C4-2B (cell line): ENCODE results near the gene MAML1.
A peak's percentile ranks its signal among the peaks of the same experiment; 100 is the strongest.

Source experiments
- H3K27ac ChIP-seq: fragments of 450-650 bp; 2 replicates; pipeline ENCODE4 v1.5.1; 2017
- ZFX ChIP-seq: fragments of 450-650 bp; IDR thresholded peaks from 2 replicates; pipeline ENCODE4 v1.6.1; 2017
- TF ChIP-seq, protein P1 (sequence below): fragments of 450-650 bp; conservative IDR thresholded peaks from 2 replicates; pipeline ENCODE4 v1.5.1; 2017; ENCODE audit warnings: mild to moderate bottlenecking

MAML1 gene

DNA sequence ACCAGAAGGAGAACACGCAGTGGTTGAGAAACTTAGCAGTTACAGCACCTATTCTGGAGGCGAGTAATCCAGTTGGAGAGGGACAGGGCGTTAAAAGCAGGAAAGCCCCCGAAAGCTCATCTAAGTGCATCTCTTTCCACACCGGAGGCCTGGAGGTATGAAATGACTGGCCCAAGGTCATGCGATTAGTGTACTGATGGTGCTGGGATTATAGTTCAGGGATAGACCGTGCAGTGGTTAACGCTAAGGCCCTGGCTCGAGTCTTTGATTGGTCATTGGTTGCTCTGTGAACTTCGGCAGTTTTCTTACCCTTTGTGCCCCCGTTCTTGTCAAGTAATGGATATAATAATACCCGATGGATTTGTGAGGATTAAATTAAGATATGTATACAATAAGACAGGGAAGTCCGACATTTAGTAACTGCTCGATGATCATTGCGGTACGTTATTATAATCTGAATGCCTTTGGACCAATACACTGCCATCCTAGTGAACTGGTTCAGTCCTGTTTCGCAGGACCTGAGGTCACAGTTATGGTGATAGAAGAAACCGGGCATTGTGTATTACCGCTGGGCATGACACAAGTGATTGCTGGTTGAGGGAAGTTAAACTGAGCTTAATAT is 32.9 kb upstream of the MAML1 start:
- H3K27ac ChIP-seq = peak overlapping the region; percentile 99
- no peak for TF ChIP-seq ZFX
- TF ChIP-seq, protein P1, sequence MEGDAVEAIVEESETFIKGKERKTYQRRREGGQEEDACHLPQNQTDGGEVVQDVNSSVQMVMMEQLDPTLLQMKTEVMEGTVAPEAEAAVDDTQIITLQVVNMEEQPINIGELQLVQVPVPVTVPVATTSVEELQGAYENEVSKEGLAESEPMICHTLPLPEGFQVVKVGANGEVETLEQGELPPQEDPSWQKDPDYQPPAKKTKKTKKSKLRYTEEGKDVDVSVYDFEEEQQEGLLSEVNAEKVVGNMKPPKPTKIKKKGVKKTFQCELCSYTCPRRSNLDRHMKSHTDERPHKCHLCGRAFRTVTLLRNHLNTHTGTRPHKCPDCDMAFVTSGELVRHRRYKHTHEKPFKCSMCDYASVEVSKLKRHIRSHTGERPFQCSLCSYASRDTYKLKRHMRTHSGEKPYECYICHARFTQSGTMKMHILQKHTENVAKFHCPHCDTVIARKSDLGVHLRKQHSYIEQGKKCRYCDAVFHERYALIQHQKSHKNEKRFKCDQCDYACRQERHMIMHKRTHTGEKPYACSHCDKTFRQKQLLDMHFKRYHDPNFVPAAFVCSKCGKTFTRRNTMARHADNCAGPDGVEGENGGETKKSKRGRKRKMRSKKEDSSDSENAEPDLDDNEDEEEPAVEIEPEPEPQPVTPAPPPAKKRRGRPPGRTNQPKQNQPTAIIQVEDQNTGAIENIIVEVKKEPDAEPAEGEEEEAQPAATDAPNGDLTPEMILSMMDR = no peak

DNA sequence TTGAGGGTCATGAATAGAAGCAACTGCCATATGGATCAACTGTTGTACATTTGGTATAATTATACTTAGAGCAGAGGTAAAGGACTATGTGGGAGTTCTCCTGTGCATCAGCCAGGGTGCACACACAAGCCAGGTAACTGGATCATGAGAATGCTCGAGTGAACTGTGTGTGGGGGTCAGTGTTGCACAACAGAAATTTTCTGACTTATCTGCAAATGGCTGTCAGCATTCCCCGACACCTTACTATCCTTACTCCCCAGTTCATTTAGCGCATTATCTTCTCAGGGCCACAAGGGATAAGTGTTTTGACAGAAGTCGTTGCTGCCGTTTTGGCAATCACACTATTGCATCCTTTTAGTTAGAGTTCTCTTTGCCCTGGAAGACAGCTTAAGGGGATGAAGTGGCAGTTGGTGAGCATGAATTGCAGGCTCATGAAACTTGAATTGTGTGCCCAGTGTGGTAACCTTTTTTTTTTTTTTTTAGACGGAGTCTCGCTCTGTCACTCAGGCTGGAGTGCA is 32.2 kb upstream of the MAML1 start:
- TF ChIP-seq, protein P1 = no peak
- TF ChIP-seq ZFX = no peak
- peak overlapping the region; percentile 99; the same call in 1 of the 2 replicates for H3K27ac ChIP-seq

DNA sequence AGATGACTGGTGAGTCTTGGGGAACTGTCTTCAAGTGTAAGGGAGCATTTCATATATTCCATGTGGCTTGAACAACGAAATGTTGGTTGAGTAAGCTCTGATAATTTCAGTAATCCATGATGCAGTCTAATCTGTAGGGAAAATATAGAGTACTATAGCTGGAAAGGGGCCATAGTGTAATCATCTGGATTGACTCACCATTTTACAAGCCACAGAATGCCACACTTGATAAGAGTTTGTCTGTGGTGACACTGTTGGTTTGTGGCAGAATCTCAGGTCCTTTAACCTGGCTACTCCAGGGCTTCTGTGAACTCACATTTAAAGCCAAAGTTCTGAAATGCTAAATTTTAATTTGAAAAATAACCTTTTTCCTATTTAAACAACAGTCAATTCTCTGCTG is 16.3 kb upstream of the MAML1 start:
- no peak overlapping the region for H3K27ac ChIP-seq
- no peak for TF ChIP-seq ZFX
- TF ChIP-seq, protein P1 = no peak

DNA sequence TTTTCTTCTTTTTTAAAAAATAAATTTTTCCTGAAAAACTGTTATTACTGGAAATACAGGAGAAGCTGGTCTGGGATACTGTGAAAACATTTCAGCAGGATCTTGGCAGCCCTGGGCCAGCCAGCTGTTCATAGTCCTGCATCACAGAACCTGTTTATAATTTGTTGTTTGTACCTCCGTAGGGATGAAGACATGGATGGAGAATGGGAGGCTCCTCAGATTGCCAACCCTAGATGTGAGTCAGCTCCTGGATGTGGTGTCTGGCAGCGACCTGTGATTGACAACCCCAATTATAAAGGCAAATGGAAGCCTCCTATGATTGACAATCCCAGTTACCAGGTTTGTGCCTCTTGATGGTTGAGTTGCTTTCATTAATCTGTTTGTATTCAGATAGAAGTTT is 12.4 kb upstream of the MAML1 start:
- no peak overlapping the region for H3K27ac ChIP-seq
- no peak for TF ChIP-seq ZFX
- TF ChIP-seq, protein P1 = no peak

DNA sequence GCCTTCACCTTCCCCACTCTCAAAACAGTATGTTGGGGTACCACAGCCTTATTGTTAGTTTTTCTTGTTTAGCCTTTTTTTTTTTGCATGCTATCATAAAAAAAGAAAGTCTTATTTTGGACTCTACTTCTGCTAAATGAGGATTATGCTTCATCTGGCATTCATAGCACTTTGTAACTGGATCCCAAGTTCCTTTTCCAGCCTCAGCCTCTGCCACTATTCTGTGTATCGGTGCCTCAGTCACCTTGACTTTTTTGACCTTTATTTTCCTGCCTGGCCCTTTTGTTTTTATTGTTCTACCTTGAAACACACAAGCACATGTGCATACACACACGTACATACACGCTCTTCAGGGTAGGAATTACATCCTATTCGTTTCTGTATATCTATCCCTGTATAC is 8.5 kb upstream of the MAML1 start:
- H3K27ac ChIP-seq = no peak overlapping the region

DNA sequence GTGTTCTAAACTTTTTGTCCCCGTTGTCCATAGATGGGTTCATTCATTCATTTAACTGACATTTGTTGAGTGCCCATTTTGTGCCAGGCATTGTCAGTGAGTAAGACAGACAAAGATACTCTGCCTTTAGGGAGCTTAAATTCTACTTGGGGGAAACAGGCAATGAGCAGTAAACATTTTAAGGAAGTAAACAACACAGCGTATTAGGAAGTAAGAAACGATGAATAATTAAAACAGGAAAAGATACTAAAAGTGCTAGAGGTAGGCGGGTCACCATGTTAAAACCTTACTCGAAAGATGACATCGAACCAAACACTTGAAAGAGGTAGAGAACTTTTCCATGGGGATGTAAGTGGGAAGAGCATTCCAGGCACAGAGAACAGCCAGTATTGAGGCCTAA is 5.5 kb upstream of the MAML1 start:
- TF ChIP-seq, protein P1 = no peak
- TF ChIP-seq ZFX = no peak
- no peak overlapping the region for H3K27ac ChIP-seq

More for the DNA sequence above, 8.5 kb upstream of the MAML1 start:
- TF ChIP-seq ZFX = no peak
- TF ChIP-seq, protein P1 = no peak

DNA sequence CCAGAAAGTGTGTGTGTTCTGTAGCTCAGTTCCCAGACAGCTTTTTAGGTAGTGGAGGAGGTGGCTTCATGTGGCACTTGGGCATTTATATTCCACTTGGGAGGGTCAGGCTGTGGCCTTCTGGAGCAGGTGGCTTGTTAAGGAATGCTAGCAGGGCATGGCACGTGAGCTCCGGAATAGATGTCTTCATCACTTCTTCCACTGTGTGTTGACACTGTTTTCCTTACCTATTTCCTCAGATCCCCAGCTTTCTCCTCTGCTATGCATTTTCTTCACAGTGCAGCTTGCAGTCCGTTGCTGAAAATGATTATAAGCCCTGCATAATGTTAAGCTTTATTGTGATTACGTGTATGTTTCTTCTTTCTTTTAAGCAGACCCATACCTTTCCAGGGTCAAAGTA is 3.3 kb upstream of the MAML1 start:
- H3K27ac ChIP-seq = no peak overlapping the region
- TF ChIP-seq ZFX = no peak
- TF ChIP-seq, protein P1 = no peak
